GM19193 (cell line): ENCODE measurements around the gene SH3BGRL3.

ENCODE experiments used
- POLR2A ChIP-seq: IDR thresholded peaks from 4 replicates; pipeline ENCODE4 v1.6.1; 2011; ENCODE audit not compliant: insufficient read depth, insufficient read length; ENCODE audit errors: extremely low read depth

Gene SH3BGRL3

GRCh38 chr1:26279456-26280332, at the start of gene SH3BGRL3:
Gene SH3BGRL3, plus strand, starts transcription at chr1:26280086. Its CDS starts 70 bp downstream, at chr1:26280156.
- peak; percentile 87 for TF ChIP-seq POLR2A

- peak; percentile 88 for TF ChIP-seq POLR2A
Measured at GRCh38 chr1:26233903-26234643, 45.8 kb upstream of the SH3BGRL3 start, which contains the start of gene CEP85. Gene CEP85, plus strand, starts transcription at chr1:26234200. Its CDS starts 5,584 bp downstream, at chr1:26239784.

- no peak for TF ChIP-seq POLR2A
Measured at GRCh38 chr1:26234644-26235370, 45.1 kb upstream of the SH3BGRL3 start.

GRCh38 chr1:26237230-26237966, 42.5 kb upstream of the SH3BGRL3 start:
- TF ChIP-seq POLR2A = no peak

GRCh38 chr1:26239936-26240335, 40.0 kb upstream of the SH3BGRL3 start:
- TF ChIP-seq POLR2A = no peak

- TF ChIP-seq POLR2A = no peak
Measured at GRCh38 chr1:26252718-26253117, 27.2 kb upstream of the SH3BGRL3 start.

GRCh38 chr1:26254404-26254803, 25.5 kb upstream of the SH3BGRL3 start:
- no peak for TF ChIP-seq POLR2A

GRCh38 chr1:26257222-26257621, 22.7 kb upstream of the SH3BGRL3 start:
- no peak for TF ChIP-seq POLR2A

- no peak for TF ChIP-seq POLR2A
Measured at GRCh38 chr1:26259005-26259404, 20.9 kb upstream of the SH3BGRL3 start.

GRCh38 chr1:26259578-26259977, 20.3 kb upstream of the SH3BGRL3 start:
- TF ChIP-seq POLR2A = no peak

- TF ChIP-seq POLR2A = no peak
Measured at GRCh38 chr1:26263212-26263611, 16.7 kb upstream of the SH3BGRL3 start.

- TF ChIP-seq POLR2A = no peak
Measured at GRCh38 chr1:26265405-26265804, 14.5 kb upstream of the SH3BGRL3 start.

GRCh38 chr1:26268290-26269197, 11.3 kb upstream of the SH3BGRL3 start:
- TF ChIP-seq POLR2A = no peak

GRCh38 chr1:26269198-26269550, 10.7 kb upstream of the SH3BGRL3 start:
- TF ChIP-seq POLR2A = no peak

- no peak for TF ChIP-seq POLR2A
Measured at GRCh38 chr1:26274801-26275425, 5.0 kb upstream of the SH3BGRL3 start.
